CD4-positive, alpha-beta memory T cell (primary cell): Measurements from ENCODE around the gene MACIR. TPM values are rescaled to one million over a fixed set of nuclear protein-coding genes. Genes with fewer than 3 reads are reported as not detected.

ENCODE experiments used
- CTCF ChIA-PET: fragments of 350-600 bp; sonication (Branson Sonifier 250); formaldehyde crosslinking; loops from one replicate; lab custom pipeline; 2021; ENCODE audit warnings: inconsistent platforms; ENCODE audit not compliant: partially characterized antibody; lab: Charles Lee
- POLR2A ChIA-PET: fragments of 350-600 bp; sonication (Branson Sonifier 250); formaldehyde crosslinking; loops from one replicate; lab custom pipeline; 2021; ENCODE audit not compliant: partially characterized antibody; lab: Charles Lee
- DNase-seq, 5 donors: peaks; one replicate each; pipeline versions ENCODE4 v3.0.0 to v3.0.0-alpha.2; 2020 to 2022; ENCODE audit warnings: mixed read lengths in 1 of 5
- H3K27ac ChIP-seq: one replicate; pipeline ENCODE4 v1.7.0; 2013; ENCODE audit warnings: low read depth, low read length
- H3K27me3 ChIP-seq: 2 replicates; pipeline ENCODE4 v1.7.0; 2013; ENCODE audit warnings: mild to moderate bottlenecking, low read length, moderate library complexity; ENCODE audit not compliant: insufficient read depth
- H3K36me3 ChIP-seq: 2 replicates; pipeline ENCODE4 v1.7.0; 2013; ENCODE audit warnings: mild to moderate bottlenecking, low read length, moderate library complexity; ENCODE audit not compliant: insufficient read depth
- H3K4me1 ChIP-seq: 2 replicates; pipeline ENCODE4 v1.7.0; 2013; ENCODE audit warnings: mild to moderate bottlenecking, low read length, moderate library complexity; ENCODE audit not compliant: insufficient read depth
- H3K4me3 ChIP-seq, 2 donors: one replicate each; pipeline ENCODE4 v1.7.0; 2013; ENCODE audit warnings: low read length in 2 of 2, mild to moderate bottlenecking in 1 of 2
- H3K9me3 ChIP-seq, 2 donors: one replicate each; pipeline ENCODE4 v1.7.0; 2013; ENCODE audit warnings: low read length in 2 of 2, control low read depth in 1 of 2; ENCODE audit not compliant: control insufficient read depth in 1 of 2
- H3K27ac Mint-ChIP-seq, 7 donors: one replicate each; pipeline ENCODE4 v1.8.0; 2020 to 2021; ENCODE audit warnings: mixed read lengths in 7 of 7, mild to moderate bottlenecking in 6 of 7, inconsistent platforms in 3 of 7, moderate library complexity in 3 of 7
- H3K27me3 Mint-ChIP-seq, 2 donors: one replicate each; pipeline ENCODE4 v1.8.0; 2020 to 2021; ENCODE audit warnings: mixed read lengths in 2 of 2
- H3K36me3 Mint-ChIP-seq, 2 donors: one replicate each; pipeline ENCODE4 v1.8.0; 2020 to 2021; ENCODE audit warnings: mixed read lengths in 2 of 2, inconsistent platforms in 1 of 2, mild to moderate bottlenecking in 1 of 2
- H3K4me1 Mint-ChIP-seq, 4 donors: one replicate each; pipeline ENCODE4 v1.8.0; 2020 to 2021; ENCODE audit warnings: mixed read lengths in 4 of 4, mild to moderate bottlenecking in 1 of 4
- H3K4me3 Mint-ChIP-seq, 8 donors: one replicate each; pipeline ENCODE4 v1.8.0; 2020 to 2021; ENCODE audit warnings: mixed read lengths in 8 of 8, mild to moderate bottlenecking in 7 of 8, moderate library complexity in 6 of 8, inconsistent platforms in 3 of 8
- H3K9me3 Mint-ChIP-seq, 8 donors: one replicate each; pipeline ENCODE4 v1.8.0; 2020 to 2021; ENCODE audit warnings: mixed read lengths in 8 of 8, mild to moderate bottlenecking in 5 of 8, inconsistent platforms in 3 of 8, moderate library complexity in 1 of 8
- intact Hi-C: fragments of 100-400 bp; cut with micrococcal nuclease; formaldehyde crosslinking; loops from one replicate; pipeline ENCODE4 v1.15.1; 2023
- polyA plus RNA-seq, 2 donors: library from polyadenylated mRNA; unstranded; fragments of 300-500 nt; fragmentation: Illumina TruSeq; gene quantifications; one replicate each; pipeline ENCODE4 v1.2.3, GENCODE V29; 2021
- total RNA-seq, 2 experiments: library from RNA; stranded (reverse); gene quantifications; one replicate each; pipeline ENCODE4 v1.2.3, GENCODE V29; 2021

Gene MACIR, protein sequence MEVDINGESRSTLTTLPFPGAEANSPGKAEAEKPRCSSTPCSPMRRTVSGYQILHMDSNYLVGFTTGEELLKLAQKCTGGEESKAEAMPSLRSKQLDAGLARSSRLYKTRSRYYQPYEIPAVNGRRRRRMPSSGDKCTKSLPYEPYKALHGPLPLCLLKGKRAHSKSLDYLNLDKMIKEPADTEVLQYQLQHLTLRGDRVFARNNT
- 1 to 10 TPM; 2.9 to 3.4 TPM for total RNA-seq
- 1 to 10 TPM; 2.1 to 4.3 TPM for polyA plus RNA-seq

- Mint-ChIP-seq H3K4me3 (peak within 1 kb of the TSS; percentile 85 to 97 (median 90)), H3K27me3 (peaks cover 0 to 6% of the 10 kb centered on the region in 2 donors), H3K36me3 (peaks cover 0 to 2% of the 10 kb centered on the region in 2 donors), H3K4me1 (peaks cover 10 to 21% (median 15%) of the 10 kb centered on the region in 4 donors), H3K27ac (peak within 1 kb of the TSS; percentile 77 to 93 (median 82)), H3K9me3 (no peaks in the 10 kb centered on the region)
- H3K9me3 ChIP-seq, result no peaks in the 10 kb centered on the region
- H3K27ac ChIP-seq, result peak within 1 kb of the TSS; percentile 52
- intact Hi-C loops, result loop anchor here (1.0 to 5.0 kb wide), 3 partner anchors 26 to 501 kb away; partner anchors contain the start of genes GIN1, PAM and PPIP5K2
- peak within 1 kb of the TSS; percentile 34 to 79 for H3K4me3 ChIP-seq
- CTCF ChIA-PET, result interaction anchor here (0.6 to 2.4 kb wide), 4 partner anchors 25 to 446 kb away, joined by 3 to 9 read pairs (median 4); partner anchors contain the start of genes GIN1 and PPIP5K2
- H3K36me3 ChIP-seq, result no peaks in the 10 kb centered on the region
- H3K4me1 ChIP-seq, result peaks cover 13% of the 10 kb centered on the region
- peak; percentile 90 to 94 (median 93) for DNase-seq
- POLR2A ChIA-PET, result interaction anchor here (1.1 to 2.8 kb wide), 4 partner anchors 17 to 502 kb away, joined by 4 to 35 read pairs (median 6); partner anchors contain the start of genes GIN1 and PPIP5K2
- no peaks in the 10 kb centered on the region for H3K27me3 ChIP-seq
Observed at GRCh38 chr5:103258368-103258956, at the start of gene MACIR. TSS of gene MACIR (plus strand) at chr5:103258763. CDS start at chr5:103275920, 17,157 bp downstream.

DNA sequence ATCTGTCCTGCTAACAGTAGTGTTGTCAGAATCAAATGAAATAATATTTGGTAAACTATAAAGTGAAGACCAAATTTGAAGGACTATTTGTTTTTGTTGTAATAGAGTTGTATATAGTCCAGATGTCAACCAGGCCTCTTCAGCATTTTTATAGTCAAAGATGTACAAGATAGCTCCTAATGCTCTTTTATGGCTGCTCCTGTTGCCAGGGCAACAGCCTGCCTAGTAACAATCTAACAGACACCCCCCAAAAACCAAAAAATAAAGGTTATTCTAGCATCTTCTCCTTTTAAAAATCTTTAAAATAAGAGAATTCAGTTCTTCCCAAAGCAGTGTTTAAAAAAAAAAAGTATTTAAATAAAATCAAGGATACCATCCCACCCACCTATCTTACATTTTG, 49.5 kb upstream of the MACIR start:
- Mint-ChIP-seq H3K27ac (no peak overlapping the region), H3K9me3 (peaks cover 0 to 2% (median 0%) of the 10 kb centered on the region in 8 donors), H3K36me3 (peaks cover 25 to 36% of the 10 kb centered on the region in 2 donors), H3K4me1 (peaks cover 14 to 21% (median 17%) of the 10 kb centered on the region in 4 donors), H3K4me3 (no peak overlapping the region), H3K27me3 (no peaks in the 10 kb centered on the region)
- Histone ChIP-seq H3K27me3 (no peaks in the 10 kb centered on the region), H3K27ac (no peak overlapping the region), H3K36me3 (no peaks in the 10 kb centered on the region), H3K4me1 (peaks cover 15% of the 10 kb centered on the region), H3K9me3 (no peaks in the 10 kb centered on the region), H3K4me3 (no peak overlapping the region)
- intact Hi-C loops, result no loop called here
- no peak for DNase-seq
- ChIA-PET POLR2A (no interaction called here), CTCF (no interaction called here)

GRCh38 chr5:103210952-103211351, 47.6 kb upstream of the MACIR start:
- ChIA-PET POLR2A (interaction anchor here (1.1 kb wide), 1 partner anchor 48 kb away, joined by 3 read pairs; no protein-coding TSS in a partner anchor), CTCF (interaction anchor here (6.4 kb wide), 1 partner anchor 13 kb away, joined by 35 read pairs; no protein-coding TSS in a partner anchor)
- Mint-ChIP-seq H3K9me3 (no peaks in the 10 kb centered on the region), H3K27me3 (no peaks in the 10 kb centered on the region), H3K36me3 (peaks cover 7 to 18% of the 10 kb centered on the region in 2 donors), H3K4me3 (no peak overlapping the region), H3K4me1 (peaks cover 14 to 21% (median 17%) of the 10 kb centered on the region in 4 donors), H3K27ac (peak overlapping the region in 2 of 7 donors; percentile 22 to 38)
- no peak overlapping the region for H3K4me3 ChIP-seq
- H3K4me1 ChIP-seq, result peaks cover 15% of the 10 kb centered on the region
- no peaks in the 10 kb centered on the region for H3K9me3 ChIP-seq
- DNase-seq, result no peak
- no peaks in the 10 kb centered on the region for H3K27me3 ChIP-seq
- H3K27ac ChIP-seq, result no peak overlapping the region
- H3K36me3 ChIP-seq, result no peaks in the 10 kb centered on the region
- intact Hi-C loops, result no loop called here

DNA sequence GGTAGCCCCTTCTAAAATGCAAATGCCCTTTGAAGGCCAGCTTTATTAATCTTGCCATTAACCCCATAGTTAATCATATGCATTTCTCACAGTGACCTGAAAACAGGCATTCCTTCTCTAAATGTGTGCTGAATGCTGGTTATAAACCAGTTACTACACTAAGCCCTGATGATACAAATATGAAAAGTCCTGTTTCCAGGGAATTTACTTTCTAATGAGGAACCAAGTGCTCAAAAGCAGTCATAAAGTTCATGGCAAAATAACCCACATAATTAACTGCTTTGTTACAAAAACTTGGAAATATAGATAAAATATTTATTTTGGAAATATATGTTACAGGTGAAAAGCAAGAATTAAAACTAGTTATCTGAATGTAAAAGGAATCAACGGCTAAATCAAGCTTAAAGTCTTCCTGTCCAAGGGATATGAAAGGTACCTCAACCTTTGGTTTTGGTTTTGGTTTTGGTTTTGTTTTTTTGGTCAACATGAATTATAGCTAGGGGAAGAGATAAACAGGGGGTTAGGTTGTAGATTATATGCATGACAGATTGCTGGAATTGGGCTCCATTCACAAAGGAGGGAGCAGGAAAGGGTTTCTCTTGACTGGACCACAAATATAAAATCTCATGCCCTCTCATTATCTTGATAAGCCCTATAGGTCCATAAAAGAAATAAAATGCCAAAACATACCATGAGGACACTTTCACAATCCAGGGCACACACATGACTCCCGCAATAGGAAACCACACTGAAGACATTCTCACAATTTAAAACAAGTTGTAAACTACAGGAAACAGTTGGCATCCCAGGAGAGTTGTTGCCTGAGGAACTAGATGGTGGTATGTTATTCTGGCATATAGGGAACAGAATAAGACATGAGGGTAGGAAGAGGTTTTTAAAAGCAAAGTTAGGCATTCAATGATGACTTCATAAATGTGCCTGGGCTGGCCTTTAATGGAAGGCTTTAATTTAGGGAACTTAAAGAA, 46.7 kb upstream of the MACIR start:
- peak in 3 of 5 donors; percentile 9 to 11 (median 9) for DNase-seq
- CTCF ChIA-PET, result interaction anchor here (6.4 kb wide), 1 partner anchor 12 kb away, joined by 35 read pairs; no protein-coding TSS in a partner anchor

GRCh38 chr5:103216137-103216536, 42.4 kb upstream of the MACIR start:
- peaks cover 12% of the 10 kb centered on the region for H3K4me1 ChIP-seq
- intact Hi-C loops, result no loop called here
- POLR2A ChIA-PET, result no interaction called here
- H3K27me3 ChIP-seq, result no peaks in the 10 kb centered on the region
- Mint-ChIP-seq H3K27me3 (no peaks in the 10 kb centered on the region), H3K4me3 (no peak overlapping the region), H3K36me3 (peaks cover 0 to 8% of the 10 kb centered on the region in 2 donors), H3K9me3 (peaks cover 0 to 4% (median 0%) of the 10 kb centered on the region in 8 donors), H3K27ac (peak overlapping the region in 1 of 7 donors; percentile 23), H3K4me1 (peaks cover 12 to 17% (median 13%) of the 10 kb centered on the region in 4 donors)
- H3K36me3 ChIP-seq, result no peaks in the 10 kb centered on the region
- no peak overlapping the region for H3K27ac ChIP-seq
- no peak for DNase-seq
- no peaks in the 10 kb centered on the region for H3K9me3 ChIP-seq
- H3K4me3 ChIP-seq, result no peak overlapping the region
- CTCF ChIA-PET, result interaction anchor here (1.3 kb wide), 1 partner anchor 9 kb away, joined by 5 read pairs; no protein-coding TSS in a partner anchor

More for the DNA sequence above, 46.7 kb upstream of the MACIR start:
- H3K27ac Mint-ChIP-seq, result peak overlapping the region in 5 of 7 donors; percentile 9 to 69 (median 26)
- H3K4me1 ChIP-seq, result peaks cover 15% of the 10 kb centered on the region
- H3K4me3 ChIP-seq, result no peak overlapping the region
- no peaks in the 10 kb centered on the region for H3K27me3 Mint-ChIP-seq
- no peak overlapping the region for H3K27ac ChIP-seq
- H3K9me3 Mint-ChIP-seq, result no peaks in the 10 kb centered on the region
- H3K36me3 Mint-ChIP-seq, result peaks cover 0 to 10% of the 10 kb centered on the region in 2 donors
- intact Hi-C loops, result no loop called here
- no peaks in the 10 kb centered on the region for H3K36me3 ChIP-seq
- H3K27me3 ChIP-seq, result no peaks in the 10 kb centered on the region
- H3K4me1 Mint-ChIP-seq, result peaks cover 17 to 21% (median 20%) of the 10 kb centered on the region in 4 donors
- H3K4me3 Mint-ChIP-seq, result peak overlapping the region in 7 of 8 donors; percentile 30 to 77 (median 52)
- POLR2A ChIA-PET, result interaction anchor here (1.1 kb wide), 1 partner anchor 47 kb away, joined by 3 read pairs; no protein-coding TSS in a partner anchor
- no peaks in the 10 kb centered on the region for H3K9me3 ChIP-seq

GRCh38 chr5:103216697-103217096, 41.9 kb upstream of the MACIR start:
- POLR2A ChIA-PET, result no interaction called here
- H3K27me3 Mint-ChIP-seq, result no peaks in the 10 kb centered on the region
- CTCF ChIA-PET, result interaction anchor here (1.3 kb wide), 1 partner anchor 8 kb away, joined by 5 read pairs; no protein-coding TSS in a partner anchor
- intact Hi-C loops, result no loop called here
- no peaks in the 10 kb centered on the region for H3K36me3 ChIP-seq
- H3K4me1 Mint-ChIP-seq, result peaks cover 7 to 11% (median 8%) of the 10 kb centered on the region in 4 donors
- H3K36me3 Mint-ChIP-seq, result peaks cover 0 to 8% of the 10 kb centered on the region in 2 donors
- H3K4me3 Mint-ChIP-seq, result no peak overlapping the region
- H3K4me1 ChIP-seq, result peaks cover 6% of the 10 kb centered on the region
- DNase-seq, result no peak
- peaks cover 0 to 4% (median 0%) of the 10 kb centered on the region in 8 donors for H3K9me3 Mint-ChIP-seq
- no peak overlapping the region for H3K27ac ChIP-seq
- H3K4me3 ChIP-seq, result no peak overlapping the region
- H3K9me3 ChIP-seq, result no peaks in the 10 kb centered on the region
- no peaks in the 10 kb centered on the region for H3K27me3 ChIP-seq
- H3K27ac Mint-ChIP-seq, result no peak overlapping the region
